GM18499 (cell line): ENCODE measurements around the gene P2RX3.
"Not testable (repeated sequence)": the region's sequence is repeated elsewhere in the genome, so short reads cannot be mapped to it uniquely, and the experiment has no call there.

ENCODE experiments used
- ATAC-seq: cut with Tn5 transposase; IDR thresholded peaks from one replicate; pipeline ENCODE4 v1.9.1; 2021; ENCODE audit warnings: moderate number of reproducible peaks; ENCODE audit not compliant: insufficient read depth, unreplicated experiment

P2RX3 gene

DNA sequence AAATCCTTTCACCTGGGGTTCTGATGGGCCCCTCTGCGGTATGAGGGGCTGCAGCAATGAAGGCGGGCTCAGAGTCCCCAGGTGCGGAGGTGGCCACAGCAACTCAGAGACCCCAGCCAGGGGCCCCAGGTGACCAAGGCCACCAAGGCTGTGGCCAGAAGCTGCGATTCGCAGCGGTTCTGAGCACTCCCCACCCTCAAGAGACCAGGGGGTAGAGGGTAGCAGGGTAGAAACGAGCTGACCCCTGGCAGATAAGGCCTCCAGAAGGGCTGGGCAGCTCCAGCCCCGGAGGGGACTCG, 14.3 kb upstream of the P2RX3 start:
- ATAC-seq: no peak

DNA sequence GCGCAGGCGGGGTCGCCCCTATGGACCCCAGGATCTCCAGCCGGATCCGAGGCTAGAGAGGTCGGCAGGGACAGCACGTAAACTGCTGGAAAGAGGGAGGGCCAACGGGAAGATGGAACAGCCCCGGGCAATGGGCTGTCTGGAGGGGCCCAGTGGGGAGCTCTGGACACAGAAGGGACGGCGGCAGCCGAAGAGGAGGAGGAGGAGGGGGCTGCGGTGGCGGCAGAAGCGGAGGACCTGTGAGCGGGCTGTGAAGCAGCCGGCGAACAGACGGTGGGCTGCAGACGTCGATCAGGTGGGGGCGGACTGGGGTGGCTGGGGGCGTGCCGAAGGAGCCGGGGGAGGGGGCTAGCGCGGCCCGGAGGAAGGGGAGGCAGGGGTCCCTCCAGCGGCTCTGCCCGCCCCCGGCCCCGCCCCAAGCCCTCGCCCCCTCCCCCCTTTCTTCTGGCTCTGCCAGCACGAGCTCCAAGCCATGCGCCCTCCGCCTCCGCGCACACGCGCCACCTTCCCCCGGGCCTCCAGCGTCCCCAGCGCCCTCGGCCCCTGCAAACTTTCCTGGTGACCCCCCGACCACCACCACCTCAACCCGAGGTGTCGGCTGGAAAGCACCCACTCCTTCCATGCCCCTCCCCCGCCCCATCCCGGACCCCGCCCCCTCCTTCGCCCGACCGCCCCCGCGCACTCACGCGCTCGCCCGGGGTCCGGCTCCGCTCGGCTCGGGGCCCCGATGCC, 13.8 kb upstream of the P2RX3 start:
- no peak for ATAC-seq

DNA sequence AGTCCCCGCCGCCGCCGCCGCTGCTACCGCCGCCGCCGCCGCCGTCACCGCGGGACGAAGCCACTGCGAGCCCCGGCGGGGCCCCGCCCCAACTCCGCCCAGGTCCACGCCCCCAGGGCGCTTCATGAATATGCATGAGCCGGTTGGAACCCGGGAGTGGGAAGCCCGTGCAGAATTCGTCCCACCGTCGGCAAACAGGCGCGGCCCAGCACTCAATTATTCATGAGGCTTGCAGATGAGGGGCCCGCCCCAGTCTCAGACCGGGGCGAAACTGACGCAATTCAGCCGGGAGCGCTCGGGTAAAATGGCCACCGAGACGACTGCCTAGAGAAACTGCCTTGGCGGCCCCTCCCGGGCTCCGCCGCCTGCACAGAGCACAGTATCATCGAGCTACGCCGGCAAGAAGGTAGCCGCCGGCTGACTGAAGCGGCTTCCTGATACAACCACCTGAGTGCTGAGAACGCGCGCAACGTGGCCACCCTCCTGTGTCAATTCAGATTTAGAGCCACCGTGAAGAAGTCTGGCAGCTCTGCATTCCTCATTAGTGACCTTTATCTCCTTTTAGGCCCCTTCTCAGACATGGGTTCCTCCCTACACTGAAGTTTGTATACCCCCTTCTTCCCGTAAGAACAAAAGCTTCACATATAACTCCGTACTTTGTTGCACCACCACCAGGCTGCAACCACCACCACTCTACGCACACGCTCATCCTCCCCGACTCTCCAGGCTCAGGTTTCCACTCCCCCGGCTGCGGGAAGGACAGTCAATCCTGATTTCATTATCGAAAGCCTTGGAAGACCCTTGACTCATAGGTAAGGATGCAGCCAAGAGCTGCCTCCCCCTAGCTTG, 13.0 kb upstream of the P2RX3 start, which contains the start of gene TNKS1BP1:
Gene TNKS1BP1, minus strand, starts transcription at position 67 of the 849 bp plus-strand sequence. CDS start 3,067 bp downstream, outside the sequence.
- peak; percentile 81 for ATAC-seq

DNA sequence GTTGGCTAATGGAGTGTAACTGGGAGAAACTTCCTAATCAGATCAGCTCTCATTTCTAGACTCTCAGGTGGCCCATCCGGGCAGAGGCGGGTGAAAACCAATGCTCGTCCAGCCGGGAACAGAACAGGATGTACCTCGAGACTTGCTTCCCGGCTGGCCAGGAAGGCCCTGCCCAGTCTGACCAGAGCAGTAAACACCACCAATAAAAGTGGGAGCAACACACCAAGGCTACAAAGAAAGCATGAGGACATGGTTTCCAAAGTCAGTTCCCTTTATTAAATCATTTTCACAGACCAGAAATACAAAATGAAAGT, 12.5 kb upstream of the P2RX3 start:
- ATAC-seq: no peak

DNA sequence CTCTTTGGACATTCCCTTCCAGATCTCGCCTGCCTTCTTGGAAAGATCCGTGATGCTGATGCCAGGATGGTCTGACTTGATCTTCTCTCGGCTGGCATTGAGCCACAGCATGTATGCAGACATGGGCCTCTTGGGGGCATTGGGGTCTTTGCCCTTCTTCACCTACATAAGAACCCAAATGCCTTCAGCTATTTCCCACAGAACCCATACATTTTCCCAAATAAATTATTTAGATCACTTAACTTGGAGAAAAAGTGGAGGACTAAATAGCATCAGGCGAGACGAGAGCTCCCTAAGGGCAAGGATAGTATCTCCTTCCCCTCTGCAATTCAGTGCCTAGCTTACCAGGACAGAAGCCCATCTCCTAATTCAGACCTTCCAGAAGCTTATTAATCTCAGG, 10.4 kb upstream of the P2RX3 start:
- ATAC-seq: no peak

DNA sequence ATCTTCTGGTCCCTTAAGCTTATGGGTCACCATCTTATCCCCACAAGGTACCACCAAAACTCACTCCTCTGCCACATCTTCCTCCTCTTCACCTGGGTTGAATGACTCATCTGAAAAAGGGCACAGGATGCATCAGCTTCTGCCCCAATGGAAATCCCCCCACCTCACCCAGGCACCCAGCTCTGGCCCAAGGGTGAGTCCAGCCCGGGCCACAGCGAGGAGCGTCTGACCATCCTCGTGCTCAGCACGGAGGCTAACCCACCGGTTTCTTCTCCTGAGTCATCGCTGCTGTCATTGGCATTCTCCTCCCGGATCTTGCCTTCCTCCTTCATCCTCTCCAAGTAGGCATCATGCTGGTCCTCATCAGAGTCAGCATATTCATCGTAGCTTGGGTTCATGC, 8.1 kb upstream of the P2RX3 start:
- no peak for ATAC-seq

DNA sequence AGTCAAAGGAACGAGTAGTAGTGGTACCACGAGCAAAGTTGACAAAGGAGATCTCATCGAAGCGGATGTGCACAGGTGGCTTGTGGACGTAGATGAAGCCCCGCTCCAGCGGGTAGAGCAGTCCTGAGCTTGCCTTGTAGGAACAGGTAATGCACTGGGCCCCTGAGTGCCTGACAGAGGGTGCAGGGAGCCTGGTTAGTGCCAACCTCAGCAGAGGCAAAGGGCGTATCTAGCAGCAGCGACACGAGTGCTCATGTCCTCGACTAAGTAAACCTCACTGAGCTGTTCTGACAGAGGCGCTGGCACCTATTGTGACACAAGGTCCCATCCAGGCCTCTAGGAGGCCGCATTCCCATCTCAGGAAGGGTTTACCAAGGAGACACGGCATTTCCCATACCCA, 6.4 kb upstream of the P2RX3 start:
- ATAC-seq: no peak

DNA sequence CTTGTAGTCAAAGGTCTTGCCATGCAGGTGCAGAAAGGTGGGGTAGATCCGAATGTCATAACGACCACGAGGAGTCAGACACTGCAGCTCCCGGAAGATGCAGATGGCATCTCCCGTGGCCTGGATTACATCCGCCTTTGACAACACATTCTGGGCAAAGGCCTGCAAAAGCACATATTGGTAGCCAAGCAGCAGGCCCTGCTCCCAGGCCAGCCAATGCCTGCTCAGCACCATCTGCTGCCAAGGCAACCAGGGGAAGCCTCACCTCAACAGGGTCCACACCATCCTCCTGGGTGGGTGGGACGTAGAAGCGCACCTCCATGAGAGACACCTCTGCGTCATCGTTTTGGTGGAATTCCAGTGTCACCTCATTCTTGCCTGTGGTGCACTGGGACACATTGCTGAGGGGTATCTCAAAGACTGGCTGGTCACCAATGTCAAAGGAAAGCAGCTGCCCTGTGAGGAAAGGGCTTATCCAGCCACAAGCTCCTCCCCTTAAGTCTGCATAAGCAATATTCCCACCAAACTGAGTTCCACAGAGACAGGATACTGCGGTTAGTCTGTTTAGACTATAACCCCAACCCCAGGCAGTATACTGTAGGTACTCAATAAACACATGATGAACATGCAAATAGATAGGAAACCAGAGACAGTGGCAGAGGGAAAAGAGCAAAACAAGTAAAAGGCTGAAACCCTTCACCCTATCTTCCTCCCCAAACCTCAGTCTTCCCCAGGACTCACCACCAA, 5.3 kb upstream of the P2RX3 start:
- no peak for ATAC-seq

DNA sequence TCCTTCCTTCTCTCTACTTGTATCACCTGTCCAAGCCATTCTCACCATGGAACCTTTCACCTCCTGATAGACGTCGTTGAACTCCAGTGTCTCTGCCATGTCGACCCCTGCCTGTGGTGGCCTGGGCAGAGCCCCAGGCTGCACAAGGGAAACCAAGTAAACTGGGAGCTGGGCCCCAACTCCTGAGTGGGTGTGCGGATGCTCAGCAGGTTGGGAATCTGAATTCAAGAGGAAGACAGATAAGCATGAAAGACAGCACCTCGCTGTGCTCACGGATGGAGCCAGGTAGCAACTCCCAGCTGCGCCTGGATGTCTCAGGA, 3.2 kb upstream of the P2RX3 start:
- ATAC-seq: no peak

DNA sequence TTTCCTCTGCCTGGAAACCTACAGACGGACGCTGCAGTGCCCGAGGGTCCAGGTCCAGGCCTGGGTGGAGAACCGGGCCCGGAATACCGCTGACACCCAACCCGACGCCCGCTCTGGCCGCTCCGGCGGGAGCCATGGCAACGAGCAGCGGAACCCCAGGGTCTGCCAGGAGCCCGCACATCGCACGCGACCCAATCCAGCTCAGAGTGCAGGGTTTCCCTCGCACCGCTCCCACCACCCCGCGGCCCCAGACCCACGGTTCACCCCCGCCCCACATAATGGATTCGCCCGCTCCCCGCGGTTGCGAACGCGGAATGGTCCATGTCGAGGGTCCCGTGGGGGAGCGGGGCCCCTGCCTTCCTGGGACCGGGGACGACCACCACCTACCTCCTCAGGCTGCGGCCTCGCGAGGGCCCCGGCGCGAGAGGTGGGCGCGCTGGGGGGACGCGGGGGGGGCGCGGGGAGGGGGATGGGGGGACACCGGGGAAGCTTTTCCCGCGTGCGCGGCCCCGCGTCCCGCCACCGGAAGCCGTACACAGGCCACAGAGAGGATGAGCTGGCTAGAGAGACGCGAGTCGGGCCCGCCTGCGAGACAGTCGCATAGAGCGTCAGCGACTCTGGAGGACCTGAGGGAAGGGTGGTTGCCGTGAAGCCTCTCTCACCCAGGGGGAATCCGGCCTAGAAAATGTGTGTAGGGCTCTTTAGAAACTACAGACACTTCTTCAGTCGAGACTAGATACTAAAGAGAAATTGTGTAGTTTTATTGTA, 2.6 kb upstream of the P2RX3 start, which contains the start of gene SSRP1:
Gene SSRP1, minus strand, starts transcription at position 550 of the 768 bp plus-strand sequence. CDS start 771 bp downstream, outside the sequence.
- ATAC-seq: peak; percentile 90

DNA sequence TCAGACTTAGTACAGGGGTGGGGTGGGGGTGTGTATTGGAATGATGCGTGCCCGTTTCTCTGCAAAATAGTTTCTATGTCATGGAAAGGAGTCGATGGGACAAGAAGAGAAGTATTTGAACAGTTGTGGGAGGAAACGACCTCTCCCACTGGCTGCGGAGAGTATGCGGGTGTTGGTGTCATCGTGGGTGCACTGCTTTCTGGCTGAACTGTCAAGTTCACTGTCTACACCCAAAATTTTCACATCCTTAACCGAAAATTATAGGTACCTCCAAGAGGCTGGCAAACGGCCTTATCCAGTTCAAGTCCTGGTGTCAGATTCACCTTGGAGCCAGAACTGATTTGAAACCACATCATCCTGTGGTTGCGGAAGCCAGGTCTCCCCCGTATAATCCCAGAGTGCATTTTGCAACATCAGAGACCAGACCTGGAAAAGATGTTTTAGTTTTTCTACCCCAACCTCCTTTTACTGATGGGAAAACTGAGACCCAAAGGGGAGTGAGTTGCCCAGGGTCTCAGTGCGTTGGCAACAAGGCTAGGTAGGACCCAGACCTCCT, 2.0 kb upstream of the P2RX3 start:
- peak; percentile 3 for ATAC-seq

DNA sequence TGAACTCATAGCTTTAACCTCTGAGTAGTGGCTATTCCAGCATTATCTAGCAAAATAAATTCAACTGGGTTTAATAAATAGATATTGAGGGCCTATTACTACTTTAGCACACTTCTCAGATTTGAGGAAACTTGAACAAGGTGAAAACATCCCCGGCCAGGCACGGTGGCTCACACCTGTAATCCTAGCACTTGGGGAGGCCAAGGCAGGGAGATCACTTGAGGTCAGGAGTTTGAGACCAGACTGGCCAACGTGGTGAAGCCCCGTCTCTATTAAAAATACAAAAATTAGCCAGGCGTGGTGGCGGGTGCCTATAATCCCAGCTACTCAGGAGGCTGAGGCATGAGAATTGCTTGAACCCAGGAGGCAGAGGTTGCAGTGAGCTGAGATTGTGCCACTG, 1.3 kb upstream of the P2RX3 start:
- ATAC-seq: not testable (repeated sequence)

DNA sequence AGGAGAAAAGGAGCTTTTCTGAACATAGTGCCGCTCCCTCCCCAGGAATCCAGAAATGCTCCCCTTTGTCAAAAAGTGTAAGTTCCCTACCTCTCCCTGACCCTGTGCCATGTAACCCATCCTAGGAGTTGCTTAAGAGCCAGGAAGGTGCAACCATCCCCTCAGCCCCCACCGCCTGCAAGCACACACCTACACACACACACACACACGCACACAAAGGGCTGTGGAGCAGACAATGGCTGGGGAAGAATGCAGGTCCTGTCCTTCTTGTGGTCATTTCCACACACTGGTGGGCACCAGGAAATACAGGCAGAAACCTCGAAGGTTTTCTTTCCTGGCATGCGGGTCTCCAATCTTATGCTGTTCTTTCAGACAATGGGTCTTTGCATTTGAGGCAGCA, 1.2 kb downstream of the P2RX3 start:
- no peak for ATAC-seq

DNA sequence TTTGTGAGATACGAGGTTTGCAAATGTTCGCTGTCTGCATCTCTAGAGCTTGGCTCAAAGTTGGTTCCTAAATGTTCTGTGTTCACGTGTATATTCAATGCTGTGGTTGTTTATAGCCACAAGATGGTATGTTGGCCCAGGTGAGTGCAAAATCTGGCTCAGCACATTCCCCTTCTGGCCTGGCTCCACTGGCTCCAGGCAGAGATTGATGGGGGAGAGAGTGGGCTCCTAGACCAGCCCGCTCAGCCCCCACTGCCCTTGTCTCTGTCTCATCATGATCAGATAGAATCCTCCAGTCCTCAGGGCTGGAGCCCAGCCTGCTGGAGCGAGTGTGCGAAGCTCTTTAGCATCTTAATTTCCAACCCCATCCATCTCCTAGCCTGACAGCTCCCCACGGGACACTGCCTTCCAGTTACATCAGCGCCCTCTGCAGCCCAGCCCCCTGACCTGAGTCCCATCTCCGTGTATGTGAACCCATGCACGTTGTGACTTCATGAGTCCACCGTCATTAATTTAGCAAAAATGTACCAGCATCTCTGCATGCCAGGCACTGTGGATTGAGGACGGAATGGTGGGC, 2.0 kb downstream of the P2RX3 start:
- ATAC-seq: no peak

DNA sequence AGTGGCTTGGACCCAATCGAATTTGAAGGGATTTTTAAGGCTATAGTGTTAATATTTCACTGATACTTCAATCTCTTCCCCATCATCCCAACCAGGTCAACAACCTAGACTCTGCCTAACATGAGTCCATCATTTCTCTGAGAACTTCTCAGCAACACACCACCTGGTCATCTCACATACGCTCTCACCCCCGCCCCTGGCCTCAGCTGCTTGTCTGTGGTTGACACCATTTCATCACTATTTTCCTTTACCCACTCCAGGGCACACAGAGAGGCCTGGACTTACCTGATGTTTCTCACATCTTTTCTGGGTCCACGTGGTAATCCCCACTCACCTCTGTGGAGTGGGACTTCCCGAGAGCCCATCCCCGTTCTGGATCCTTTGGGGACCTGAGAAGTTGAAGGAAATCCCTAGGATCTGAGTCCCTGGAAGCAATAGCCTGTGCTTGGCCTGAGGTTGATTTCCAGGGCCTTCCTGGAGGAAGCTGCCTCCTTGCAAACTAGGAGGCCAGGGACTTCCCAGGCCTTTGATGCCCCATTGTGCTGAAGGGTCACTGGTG, 3.2 kb downstream of the P2RX3 start:
- no peak for ATAC-seq

DNA sequence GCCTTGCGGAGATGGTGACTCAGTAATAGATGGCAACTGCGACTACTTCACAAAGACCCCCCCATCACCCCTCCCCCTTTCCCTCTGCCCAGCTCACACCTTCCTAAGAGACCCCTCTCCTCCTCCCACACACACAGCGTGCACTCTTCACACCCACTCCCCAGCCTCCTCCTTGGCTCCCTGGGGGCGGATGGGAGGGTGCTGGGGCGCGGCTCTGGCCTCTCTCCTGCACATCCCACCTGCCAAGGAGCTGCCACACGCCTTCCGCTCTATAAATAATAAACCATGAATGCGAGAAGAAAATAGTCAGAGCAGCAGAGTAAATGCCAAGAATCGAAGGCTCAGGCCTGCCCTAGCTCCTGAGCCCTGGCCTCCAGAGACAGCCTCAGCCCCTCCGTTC, 4.5 kb downstream of the P2RX3 start:
- ATAC-seq: no peak

DNA sequence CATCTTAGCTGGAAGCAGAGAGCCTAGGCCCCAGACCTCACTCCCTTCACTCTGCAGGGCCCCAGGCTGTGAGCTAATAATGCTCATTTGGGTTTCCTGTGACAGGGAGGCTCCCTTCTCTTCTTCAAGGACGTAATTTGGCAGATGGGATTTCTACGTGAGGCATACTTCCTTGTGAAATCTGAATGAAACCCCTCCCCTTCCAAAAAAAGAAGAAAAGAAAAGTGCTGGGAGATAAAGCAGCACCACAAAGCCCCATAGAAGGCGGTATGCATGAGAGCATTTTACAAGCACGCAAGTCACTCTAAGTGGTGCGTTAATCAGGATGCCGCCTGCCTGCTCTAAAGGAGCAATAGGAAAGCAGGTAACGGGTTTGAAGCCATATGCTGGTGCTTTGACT, 5.7 kb downstream of the P2RX3 start:
- ATAC-seq: no peak

DNA sequence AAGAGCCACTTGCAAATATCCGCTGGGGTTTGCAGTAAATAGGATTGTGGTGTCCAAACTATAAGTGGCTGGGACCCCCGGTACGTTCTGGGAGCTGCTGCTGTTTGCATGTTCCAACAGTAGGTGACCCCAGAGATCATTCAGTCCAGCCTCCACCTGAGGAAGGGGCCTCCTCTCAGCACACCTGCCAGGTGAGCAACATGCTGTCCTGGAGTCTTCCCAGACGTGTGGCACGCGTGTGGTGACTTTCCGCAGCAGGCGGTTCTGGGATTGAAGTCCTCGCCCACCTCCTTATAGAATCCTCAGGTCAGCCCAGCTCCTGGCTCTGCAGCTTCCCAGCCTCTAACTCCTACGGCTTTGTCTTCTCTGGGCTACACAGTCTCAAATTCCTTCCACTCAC, 6.7 kb downstream of the P2RX3 start:
- ATAC-seq: no peak

DNA sequence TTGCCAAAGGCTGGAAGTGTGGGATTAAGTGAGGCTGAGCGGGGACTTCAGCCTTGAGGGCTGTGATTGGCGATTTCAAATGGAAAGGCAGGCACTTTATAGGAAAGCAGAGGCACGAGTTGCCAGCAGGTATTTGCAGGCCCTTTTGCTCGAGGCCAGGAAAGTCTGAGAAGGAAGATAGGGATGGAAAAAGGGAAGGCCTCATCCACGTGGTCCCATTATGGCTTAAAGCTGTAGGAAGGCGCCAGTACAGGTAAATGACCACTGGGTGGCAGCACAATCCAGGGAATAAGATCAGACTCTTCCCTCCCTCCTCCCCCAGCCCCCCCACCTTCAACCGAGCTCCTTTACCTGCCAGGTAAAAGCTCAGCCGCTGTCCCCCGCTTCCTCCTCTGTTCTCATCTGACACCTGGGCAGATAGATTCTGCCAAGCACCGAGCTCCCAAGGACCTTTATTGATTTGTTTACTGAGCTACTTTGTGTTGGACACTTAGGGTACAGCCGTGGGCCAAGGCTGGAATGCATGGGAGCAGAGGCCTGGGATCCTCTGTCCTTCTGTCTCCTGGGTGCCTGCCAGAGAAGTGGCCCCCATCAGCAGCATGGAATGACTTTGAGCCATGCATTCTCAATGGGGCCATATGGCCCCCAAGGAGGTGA, 7.5 kb downstream of the P2RX3 start:
- ATAC-seq: no peak
